ENCODE measurements around the gene GOLGB1. TPM values are rescaled to one million over a fixed set of nuclear protein-coding genes. Genes with fewer than 3 reads are reported as not detected.

The GOLGB1 gene
- total RNA-seq, 4 donors from 2014 or later: 77.8 to 102 (median 97.3) TPM

GRCh38 chr3:121641127-121641526 is 108.4 kb downstream of the GOLGB1 start:
- 94 to 98% methylated on average over 2 of the region's 2 CpGs for WGBS, 2 donors
- TF ChIP-seq CTCF (IDR thresholded peaks at IDR 0.05) (no peak), POLR2A (IDR thresholded peaks at IDR 0.05) (no peak)
- H3K27ac ChIP-seq: no peak overlapping the region
- intact Hi-C loops (cut with DNase I): no loop called here
- DNase-seq: no peak
- peaks cover 0 to 12% of the 10 kb centered on the region in 2 donors for H3K36me3 ChIP-seq
- H3K9me3 ChIP-seq: no peaks in the 10 kb centered on the region
- no peak overlapping the region for H3K4me3 ChIP-seq (replicated peaks in 1 of 3)
- no peaks in the 10 kb centered on the region for H3K4me1 ChIP-seq
- H3K27me3 ChIP-seq: no peaks in the 10 kb centered on the region

- 88 to 100% methylated on average over 1 of the region's 1 CpG for WGBS, 2 donors
- Histone ChIP-seq H3K27ac (no peak overlapping the region), H3K36me3 (peaks cover 0 to 7% of the 10 kb centered on the region in 2 donors), H3K9me3 (no peaks in the 10 kb centered on the region), H3K4me1 (no peaks in the 10 kb centered on the region), H3K4me3 (replicated peaks in 1 of 3) (no peak overlapping the region), H3K27me3 (no peaks in the 10 kb centered on the region)
- intact Hi-C loops (cut with DNase I): no loop called here
- no peak for DNase-seq
- TF ChIP-seq POLR2A (IDR thresholded peaks at IDR 0.05): no peak
- TF ChIP-seq CTCF (IDR thresholded peaks at IDR 0.05): no peak
Observed at GRCh38 chr3:121637922-121638321, 111.6 kb downstream of the GOLGB1 start.

- DNase-seq: no peak
- no peak for TF ChIP-seq POLR2A (IDR thresholded peaks at IDR 0.05)
- no peak for TF ChIP-seq CTCF (IDR thresholded peaks at IDR 0.05)
- intact Hi-C loops (cut with DNase I): no loop called here
- H3K27ac ChIP-seq: no peak overlapping the region
- H3K4me3 ChIP-seq (replicated peaks in 1 of 3): no peak overlapping the region
- H3K36me3 ChIP-seq: no peaks in the 10 kb centered on the region
- H3K27me3 ChIP-seq: no peaks in the 10 kb centered on the region
- no peaks in the 10 kb centered on the region for H3K4me1 ChIP-seq
- WGBS, 2 donors: 94% methylated on average over 1 of the region's 1 CpG
- no peaks in the 10 kb centered on the region for H3K9me3 ChIP-seq
Observed at GRCh38 chr3:121630355-121630754, 119.2 kb downstream of the GOLGB1 start.

- H3K4me1 ChIP-seq: no peaks in the 10 kb centered on the region
- H3K27me3 ChIP-seq: no peaks in the 10 kb centered on the region
- 69 to 71% methylated on average over 6 of the region's 6 CpGs for WGBS, 2 donors
- intact Hi-C loops (cut with DNase I): no loop called here
- no peak overlapping the region for H3K27ac ChIP-seq
- DNase-seq: no peak
- no peak overlapping the region for H3K4me3 ChIP-seq (replicated peaks in 1 of 3)
- no peaks in the 10 kb centered on the region for H3K9me3 ChIP-seq
- no peak for TF ChIP-seq CTCF (IDR thresholded peaks at IDR 0.05)
- TF ChIP-seq POLR2A (IDR thresholded peaks at IDR 0.05): no peak
- H3K36me3 ChIP-seq: no peaks in the 10 kb centered on the region
Observed at GRCh38 chr3:121629601-121630000, 119.9 kb downstream of the GOLGB1 start.

- intact Hi-C loops (cut with DNase I): no loop called here
- 65 to 67% methylated on average over 3 of the region's 3 CpGs for WGBS, 2 donors
- DNase-seq: no peak
Observed at GRCh38 chr3:121627622-121628021, 121.9 kb downstream of the GOLGB1 start.

More at GRCh38 chr3:121627622-121628021, 121.9 kb downstream of the GOLGB1 start:
- TF ChIP-seq POLR2A (IDR thresholded peaks at IDR 0.05) (no peak), CTCF (IDR thresholded peaks at IDR 0.05) (no peak)
- Histone ChIP-seq H3K27ac (no peak overlapping the region), H3K9me3 (no peaks in the 10 kb centered on the region), H3K4me3 (replicated peaks in 1 of 3) (no peak overlapping the region), H3K27me3 (no peaks in the 10 kb centered on the region), H3K36me3 (no peaks in the 10 kb centered on the region), H3K4me1 (no peaks in the 10 kb centered on the region)

All from thyroid gland (tissue), 4 donors.